Activated CD4-positive, alpha-beta memory T cell treated with anti-CD3 and anti-CD28 coated beads, Interleukin-2, amount 10 ng/mL, durations not matched to agents 7 days and 5 days (primary cell): ENCODE measurements around the gene WHRN. TPM values are rescaled to one million over a fixed set of nuclear protein-coding genes. Genes with fewer than 3 reads are reported as not detected.

Experiments
- CTCF ChIA-PET: fragments of 350-600 bp; sonication (Branson Sonifier 250); formaldehyde crosslinking; loops from one replicate; lab custom pipeline; 2021; ENCODE audit warnings: antibody characterized with exemption, inconsistent platforms; lab: Charles Lee
- POLR2A ChIA-PET: fragments of 350-600 bp; sonication (Branson Sonifier 250); formaldehyde crosslinking; loops from one replicate; lab custom pipeline; 2021; ENCODE audit warnings: antibody characterized with exemption; lab: Charles Lee
- DNase-seq: peaks from one replicate; pipeline ENCODE4 v3.0.0-alpha.2; 2020
- H3K27ac Mint-ChIP-seq: one replicate; pipeline ENCODE4 v1.8.0; 2021; ENCODE audit warnings: mild to moderate bottlenecking, mixed read lengths
- H3K27me3 Mint-ChIP-seq: one replicate; pipeline ENCODE4 v1.8.0; 2021; ENCODE audit warnings: mixed read lengths
- H3K36me3 Mint-ChIP-seq: one replicate; pipeline ENCODE4 v1.8.0; 2021; ENCODE audit warnings: low read depth, mixed read lengths
- H3K4me1 Mint-ChIP-seq: one replicate; pipeline ENCODE4 v1.8.0; 2021; ENCODE audit warnings: mixed read lengths
- H3K4me3 Mint-ChIP-seq: one replicate; pipeline ENCODE4 v1.8.0; 2021; ENCODE audit warnings: mild to moderate bottlenecking, mixed read lengths
- H3K9me3 Mint-ChIP-seq: one replicate; pipeline ENCODE4 v1.8.0; 2021; ENCODE audit warnings: mixed read lengths
- total RNA-seq, 2 experiments: library from RNA; stranded (reverse); gene quantifications; one replicate each; pipeline ENCODE4 v1.2.3, GENCODE V29; 2021

Gene WHRN
- total RNA-seq, 2 experiments from 2014 or later: 4.5 to 4.8 TPM

GRCh38 chr9:114497727-114498382 is 7.4 kb downstream of the WHRN start:
- no peak overlapping the region for H3K27ac Mint-ChIP-seq
- peaks cover 11% of the 10 kb centered on the region for H3K4me1 Mint-ChIP-seq
- no peaks in the 10 kb centered on the region for H3K36me3 Mint-ChIP-seq
- POLR2A ChIA-PET: interaction anchor here (0.9 kb wide), 1 partner anchor 12 kb away, joined by 3 read pairs; no protein-coding TSS in a partner anchor
- H3K27me3 Mint-ChIP-seq: peaks cover 26% of the 10 kb centered on the region
- no peak for DNase-seq
- CTCF ChIA-PET: interaction anchor here (2.9 kb wide), 1 partner anchor 11 kb away, joined by 15 read pairs; no protein-coding TSS in a partner anchor
- no peak overlapping the region for H3K4me3 Mint-ChIP-seq
- no peaks in the 10 kb centered on the region for H3K9me3 Mint-ChIP-seq

GRCh38 chr9:114497236-114497635 is 8.0 kb downstream of the WHRN start:
- no peak for DNase-seq
- Mint-ChIP-seq H3K4me1 (peaks cover 5% of the 10 kb centered on the region), H3K4me3 (no peak overlapping the region), H3K27ac (no peak overlapping the region), H3K36me3 (no peaks in the 10 kb centered on the region), H3K27me3 (peaks cover 25% of the 10 kb centered on the region), H3K9me3 (no peaks in the 10 kb centered on the region)
- CTCF ChIA-PET: interaction anchor here (2.9 kb wide), 1 partner anchor 10 kb away, joined by 15 read pairs; no protein-coding TSS in a partner anchor
- POLR2A ChIA-PET: interaction anchor here (0.9 kb wide), 1 partner anchor 12 kb away, joined by 3 read pairs; no protein-coding TSS in a partner anchor

- ChIA-PET CTCF (interaction anchor here (2.9 kb wide), 1 partner anchor 9 kb away, joined by 15 read pairs; no protein-coding TSS in a partner anchor), POLR2A (no interaction called here)
- no peak overlapping the region for H3K4me3 Mint-ChIP-seq
Measured at GRCh38 chr9:114496011-114496410, 9.3 kb downstream of the WHRN start.

GRCh38 chr9:114494776-114495569 is 10.3 kb downstream of the WHRN start:
- ChIA-PET POLR2A (no interaction called here), CTCF (interaction anchor here (0.9 to 2.9 kb wide), 3 partner anchors 8 to 159 kb away, joined by 3 to 15 read pairs (median 5); no protein-coding TSS in a partner anchor)
- Mint-ChIP-seq H3K27me3 (peaks cover 17% of the 10 kb centered on the region), H3K9me3 (no peaks in the 10 kb centered on the region), H3K27ac (no peak overlapping the region), H3K4me1 (peaks cover 3% of the 10 kb centered on the region), H3K4me3 (no peak overlapping the region), H3K36me3 (no peaks in the 10 kb centered on the region)
- no peak for DNase-seq

More at GRCh38 chr9:114496011-114496410, 9.3 kb downstream of the WHRN start:
- no peak overlapping the region for H3K27ac Mint-ChIP-seq
- H3K4me1 Mint-ChIP-seq: peaks cover 3% of the 10 kb centered on the region
- no peaks in the 10 kb centered on the region for H3K9me3 Mint-ChIP-seq
- H3K36me3 Mint-ChIP-seq: no peaks in the 10 kb centered on the region
- DNase-seq: no peak
- H3K27me3 Mint-ChIP-seq: peaks cover 21% of the 10 kb centered on the region

- Mint-ChIP-seq H3K9me3 (no peaks in the 10 kb centered on the region), H3K36me3 (no peaks in the 10 kb centered on the region), H3K27me3 (peaks cover 16% of the 10 kb centered on the region), H3K4me3 (no peak overlapping the region), H3K4me1 (peaks cover 3% of the 10 kb centered on the region), H3K27ac (no peak overlapping the region)
- POLR2A ChIA-PET: no interaction called here
- CTCF ChIA-PET: interaction anchor here (0.7 to 1.4 kb wide), 3 partner anchors 43 to 160 kb away, joined by 3 to 5 read pairs (median 3); no protein-coding TSS in a partner anchor
- DNase-seq: no peak
Measured at GRCh38 chr9:114493521-114494184, 11.6 kb downstream of the WHRN start.

- H3K36me3 Mint-ChIP-seq: no peaks in the 10 kb centered on the region
- peaks cover 16% of the 10 kb centered on the region for H3K27me3 Mint-ChIP-seq
- H3K27ac Mint-ChIP-seq: no peak overlapping the region
- ChIA-PET POLR2A (no interaction called here), CTCF (interaction anchor here (1.2 kb wide), 1 partner anchor 8 kb away, joined by 3 read pairs; no protein-coding TSS in a partner anchor)
- no peaks in the 10 kb centered on the region for H3K9me3 Mint-ChIP-seq
- peaks cover 3% of the 10 kb centered on the region for H3K4me1 Mint-ChIP-seq
- H3K4me3 Mint-ChIP-seq: no peak overlapping the region
- DNase-seq: no peak
Measured at GRCh38 chr9:114492991-114493390, 12.3 kb downstream of the WHRN start.

GRCh38 chr9:114491430-114492003 is 13.8 kb downstream of the WHRN start:
- H3K9me3 Mint-ChIP-seq: no peaks in the 10 kb centered on the region
- H3K36me3 Mint-ChIP-seq: no peaks in the 10 kb centered on the region
- DNase-seq: no peak
- no peak overlapping the region for H3K4me3 Mint-ChIP-seq
- no peak overlapping the region for H3K27ac Mint-ChIP-seq
- peaks cover 16% of the 10 kb centered on the region for H3K27me3 Mint-ChIP-seq
- H3K4me1 Mint-ChIP-seq: peaks cover 8% of the 10 kb centered on the region
- POLR2A ChIA-PET: no interaction called here
- CTCF ChIA-PET: interaction anchor here (0.8 to 1.4 kb wide), 2 partner anchors 56 to 162 kb away, joined by 3 to 7 read pairs; no protein-coding TSS in a partner anchor

- H3K36me3 Mint-ChIP-seq: no peaks in the 10 kb centered on the region
Measured at GRCh38 chr9:114489928-114490327, 15.3 kb downstream of the WHRN start.

GRCh38 chr9:114488398-114489129 is 16.7 kb downstream of the WHRN start:
- ChIA-PET CTCF (interaction anchor here (1.6 to 6.0 kb wide), 8 partner anchors 8 to 164 kb away, joined by 6 to 88 read pairs (median 14); partner anchors contain the start of gene WHRN), POLR2A (no interaction called here)
- H3K27me3 Mint-ChIP-seq: peaks cover 11% of the 10 kb centered on the region
- DNase-seq: no peak
- no peak overlapping the region for H3K27ac Mint-ChIP-seq
- peaks cover 33% of the 10 kb centered on the region for H3K4me1 Mint-ChIP-seq
- H3K36me3 Mint-ChIP-seq: peaks cover 5% of the 10 kb centered on the region
- no peak overlapping the region for H3K4me3 Mint-ChIP-seq
- H3K9me3 Mint-ChIP-seq: no peaks in the 10 kb centered on the region

More at GRCh38 chr9:114489928-114490327, 15.3 kb downstream of the WHRN start:
- Mint-ChIP-seq H3K27ac (no peak overlapping the region), H3K4me1 (peaks cover 19% of the 10 kb centered on the region), H3K4me3 (no peak overlapping the region), H3K9me3 (no peaks in the 10 kb centered on the region), H3K27me3 (peaks cover 10% of the 10 kb centered on the region)
- ChIA-PET CTCF (no interaction called here), POLR2A (no interaction called here)
- DNase-seq: no peak

- Mint-ChIP-seq H3K4me3 (no peak overlapping the region), H3K4me1 (peaks cover 34% of the 10 kb centered on the region), H3K9me3 (no peaks in the 10 kb centered on the region), H3K27ac (no peak overlapping the region), H3K36me3 (peaks cover 5% of the 10 kb centered on the region), H3K27me3 (peaks cover 12% of the 10 kb centered on the region)
- DNase-seq: peak; percentile 63
- POLR2A ChIA-PET: interaction anchor here (1.1 to 1.2 kb wide), 3 partner anchors 100 to 166 kb away, joined by 3 to 4 read pairs (median 4); partner anchors contain the start of gene ATP6V1G1
- CTCF ChIA-PET: interaction anchor here (0.7 to 6.0 kb wide), 22 partner anchors 9 to 419 kb away, joined by 3 to 88 read pairs (median 6); partner anchors contain the start of genes ATP6V1G1 and WHRN
Measured at GRCh38 chr9:114487607-114488300, 17.5 kb downstream of the WHRN start.
